Astrocyte (in vitro differentiated cells and primary cell): Measurements from ENCODE around the gene C1orf105. TPM values are rescaled to one million over a fixed set of nuclear protein-coding genes. Genes with fewer than 3 reads are reported as not detected.

Source experiments
- DNase-seq: peaks from one replicate; pipeline ENCODE4 v3.0.0-alpha.2; 2010; ENCODE audit warnings: low read depth
- FAIRE-seq: peaks from 2 replicates; lab custom pipeline; 2011; peaks lifted over from hg19 to GRCh38; lab: Jason Lieb, UNC
- H2AFZ ChIP-seq: 2 replicates; pipeline ENCODE4 v1.6.0; 2012; ENCODE audit warnings: low read depth, low read length, inconsistent platforms
- H3K27ac ChIP-seq: 2 replicates; pipeline ENCODE4 v1.5.1; 2011; ENCODE audit warnings: low read depth, low read length, inconsistent platforms
- H3K27me3 ChIP-seq: 2 replicates; pipeline ENCODE4 v1.6.0; 2011; ENCODE audit warnings: low read length, inconsistent platforms; ENCODE audit not compliant: insufficient read depth
- H3K36me3 ChIP-seq: 2 replicates; pipeline ENCODE4 v1.5.1; 2011; ENCODE audit warnings: low read length, inconsistent platforms; ENCODE audit not compliant: insufficient read depth
- H3K4me1 ChIP-seq: 2 replicates; pipeline ENCODE4 v1.5.1; 2011; ENCODE audit warnings: low read length, inconsistent platforms; ENCODE audit not compliant: insufficient read depth
- H3K4me2 ChIP-seq: 2 replicates; pipeline ENCODE4 v1.6.0; 2012; ENCODE audit warnings: low read length, inconsistent platforms
- H3K4me3 ChIP-seq: 2 replicates; pipeline ENCODE4 v1.5.1; 2011; ENCODE audit warnings: low read depth, mild to moderate bottlenecking, low read length, inconsistent platforms; ENCODE audit not compliant: insufficient read depth
- H3K79me2 ChIP-seq: 2 replicates; pipeline ENCODE4 v1.6.0; 2012; ENCODE audit warnings: mild to moderate bottlenecking, low read length, inconsistent platforms; ENCODE audit not compliant: insufficient read depth
- H3K9ac ChIP-seq: 2 replicates; pipeline ENCODE4 v1.6.0; 2012; ENCODE audit warnings: mild to moderate bottlenecking, low read length, inconsistent platforms
- H3K9me3 ChIP-seq: 2 replicates; pipeline ENCODE4 v1.5.1; 2012; ENCODE audit warnings: low read depth, mild to moderate bottlenecking, low read length, inconsistent platforms; ENCODE audit not compliant: insufficient read depth
- H4K20me1 ChIP-seq: 2 replicates; pipeline ENCODE4 v1.6.0; 2012; ENCODE audit warnings: low read length, inconsistent platforms; ENCODE audit not compliant: insufficient read depth
- H3K27ac Mint-ChIP-seq: one replicate; pipeline ENCODE4 v1.8.0; 2021; ENCODE audit warnings: mild to moderate bottlenecking, mixed read lengths; ENCODE audit not compliant: unreplicated experiment
- H3K27me3 Mint-ChIP-seq: one replicate; pipeline ENCODE4 v1.8.0; 2021; ENCODE audit warnings: low read depth, mixed read lengths; ENCODE audit not compliant: unreplicated experiment
- H3K36me3 Mint-ChIP-seq: one replicate; pipeline ENCODE4 v1.8.0; 2021; ENCODE audit warnings: low read depth, mixed read lengths; ENCODE audit not compliant: unreplicated experiment
- H3K4me1 Mint-ChIP-seq: one replicate; pipeline ENCODE4 v1.8.0; 2021; ENCODE audit warnings: low read depth, mixed read lengths; ENCODE audit not compliant: unreplicated experiment
- H3K4me3 Mint-ChIP-seq: one replicate; pipeline ENCODE4 v1.8.0; 2021; ENCODE audit warnings: mild to moderate bottlenecking, moderate library complexity, mixed read lengths; ENCODE audit not compliant: unreplicated experiment
- H3K9me3 Mint-ChIP-seq: one replicate; pipeline ENCODE4 v1.8.0; 2021; ENCODE audit warnings: mild to moderate bottlenecking, mixed read lengths; ENCODE audit not compliant: unreplicated experiment
- CTCF ChIP-seq: IDR thresholded peaks from 2 replicates; pipeline ENCODE4 v1.5.1; 2011; ENCODE audit warnings: low read depth, mild to moderate bottlenecking, inconsistent platforms, low read length, moderate library complexity; ENCODE audit not compliant: insufficient read depth
- EZH2 ChIP-seq: IDR thresholded peaks from 2 replicates; pipeline ENCODE4 v1.6.1; 2012; ENCODE audit warnings: mild to moderate bottlenecking, low read length, inconsistent platforms; ENCODE audit not compliant: insufficient read depth
- total RNA-seq: library from RNA; stranded (reverse); gene quantifications from 2 replicates; pipeline ENCODE4 v1.2.1, GENCODE V29; 2021

C1orf105 gene
- total RNA-seq, 1 donor from 2014 or later: not detected

GRCh38 chr1:172398193-172398592 lies 22.3 kb upstream of the C1orf105 start:
- H3K27ac Mint-ChIP-seq: peak overlapping the region; percentile 99
- H3K4me1 Mint-ChIP-seq: peaks cover 55% of the 10 kb centered on the region

GRCh38 chr1:172398970-172399755 lies 21.3 kb upstream of the C1orf105 start:
- peak overlapping the region; percentile 76 for H3K27ac ChIP-seq

More at GRCh38 chr1:172398193-172398592, 22.3 kb upstream of the C1orf105 start:
- no peak overlapping the region for H3K4me3 ChIP-seq
- H4K20me1 ChIP-seq: no peaks in the 10 kb centered on the region
- H3K9me3 ChIP-seq: no peaks in the 10 kb centered on the region
- H3K36me3 Mint-ChIP-seq: no peaks in the 10 kb centered on the region
- H3K4me2 ChIP-seq: no peak overlapping the region
- DNase-seq: peak; percentile 49
- peak overlapping the region; percentile 76 for H3K27ac ChIP-seq
- H3K9me3 Mint-ChIP-seq: no peaks in the 10 kb centered on the region
- H3K36me3 ChIP-seq: no peaks in the 10 kb centered on the region
- no peak overlapping the region for H2AFZ ChIP-seq
- peaks cover 33% of the 10 kb centered on the region for H3K4me1 ChIP-seq
- H3K9ac ChIP-seq: peak overlapping the region; percentile 50
- no peak overlapping the region for H3K4me3 Mint-ChIP-seq
- H3K79me2 ChIP-seq: no peaks in the 10 kb centered on the region
- H3K27me3 Mint-ChIP-seq: no peaks in the 10 kb centered on the region
- TF ChIP-seq EZH2: no peak
- TF ChIP-seq CTCF: no peak
- FAIRE-seq: peak; percentile 34
- H3K27me3 ChIP-seq: no peaks in the 10 kb centered on the region

More at GRCh38 chr1:172398970-172399755, 21.3 kb upstream of the C1orf105 start:
- TF ChIP-seq EZH2: no peak
- TF ChIP-seq CTCF: peak; percentile 62
- H3K4me3 ChIP-seq: no peak overlapping the region
- FAIRE-seq (peak; percentile 92), DNase-seq (peak; percentile 97)
- H3K9me3 Mint-ChIP-seq: no peaks in the 10 kb centered on the region
- no peaks in the 10 kb centered on the region for H3K79me2 ChIP-seq
- H3K27ac Mint-ChIP-seq: peak overlapping the region; percentile 99
- peak overlapping the region; percentile 50 for H3K9ac ChIP-seq
- H3K4me1 ChIP-seq: peaks cover 33% of the 10 kb centered on the region
- peak overlapping the region; percentile 51 for H3K4me3 Mint-ChIP-seq
- H3K27me3 ChIP-seq: no peaks in the 10 kb centered on the region
- no peaks in the 10 kb centered on the region for H3K36me3 ChIP-seq
- H3K4me2 ChIP-seq: peak overlapping the region; percentile 15
- no peaks in the 10 kb centered on the region for H3K9me3 ChIP-seq
- H4K20me1 ChIP-seq: no peaks in the 10 kb centered on the region
- H2AFZ ChIP-seq: no peak overlapping the region
- no peaks in the 10 kb centered on the region for H3K36me3 Mint-ChIP-seq
- H3K27me3 Mint-ChIP-seq: no peaks in the 10 kb centered on the region
- H3K4me1 Mint-ChIP-seq: peaks cover 46% of the 10 kb centered on the region
